DOHH2 (cell line): ENCODE results near the gene EIPR1.

Experiments used
- EZH2phosphoT487 ChIP-seq: fragments of 200-600 bp; sonication (generic); IDR thresholded peaks from 2 replicates; pipeline ENCODE4 v1.6.1; 2017; ENCODE audit warnings: borderline replicate concordance, mild to moderate bottlenecking, antibody characterized with exemption, low read length, moderate library complexity, mixed read lengths
- TF ChIP-seq, protein P1 (sequence below): fragments of 200-600 bp; sonication (generic); IDR thresholded peaks from one replicate; pipeline ENCODE4 v1.5.1; 2014; ENCODE audit warnings: antibody characterized with exemption, mild to moderate bottlenecking, low read depth, low read length; ENCODE audit not compliant: poor library complexity, severe bottlenecking

DNA sequence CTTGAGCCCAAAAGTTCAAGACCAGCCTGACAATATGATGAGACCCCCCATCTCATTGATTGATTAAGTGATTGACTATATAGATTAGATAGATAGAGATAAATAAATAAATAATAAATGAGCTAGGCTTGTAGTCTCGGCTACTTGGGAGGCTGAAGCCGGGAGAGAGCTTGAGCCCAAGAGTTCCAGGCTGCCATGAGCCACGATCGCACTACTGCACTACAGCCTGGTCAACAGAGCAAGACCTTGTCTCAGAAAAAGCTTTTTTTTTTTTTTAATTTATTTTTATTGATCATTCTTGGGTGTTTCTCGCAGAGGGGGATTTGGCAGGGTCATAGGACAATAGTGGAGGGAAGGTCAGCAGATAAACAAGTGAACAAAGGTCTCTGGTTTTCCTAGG is 12.4 kb downstream of the EIPR1 start:
- TF ChIP-seq, protein P1, sequence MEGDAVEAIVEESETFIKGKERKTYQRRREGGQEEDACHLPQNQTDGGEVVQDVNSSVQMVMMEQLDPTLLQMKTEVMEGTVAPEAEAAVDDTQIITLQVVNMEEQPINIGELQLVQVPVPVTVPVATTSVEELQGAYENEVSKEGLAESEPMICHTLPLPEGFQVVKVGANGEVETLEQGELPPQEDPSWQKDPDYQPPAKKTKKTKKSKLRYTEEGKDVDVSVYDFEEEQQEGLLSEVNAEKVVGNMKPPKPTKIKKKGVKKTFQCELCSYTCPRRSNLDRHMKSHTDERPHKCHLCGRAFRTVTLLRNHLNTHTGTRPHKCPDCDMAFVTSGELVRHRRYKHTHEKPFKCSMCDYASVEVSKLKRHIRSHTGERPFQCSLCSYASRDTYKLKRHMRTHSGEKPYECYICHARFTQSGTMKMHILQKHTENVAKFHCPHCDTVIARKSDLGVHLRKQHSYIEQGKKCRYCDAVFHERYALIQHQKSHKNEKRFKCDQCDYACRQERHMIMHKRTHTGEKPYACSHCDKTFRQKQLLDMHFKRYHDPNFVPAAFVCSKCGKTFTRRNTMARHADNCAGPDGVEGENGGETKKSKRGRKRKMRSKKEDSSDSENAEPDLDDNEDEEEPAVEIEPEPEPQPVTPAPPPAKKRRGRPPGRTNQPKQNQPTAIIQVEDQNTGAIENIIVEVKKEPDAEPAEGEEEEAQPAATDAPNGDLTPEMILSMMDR, result no peak
- TF ChIP-seq EZH2phosphoT487, result no peak
